Astrocyte of the cerebellum (primary cell): ENCODE data around the gene HIVEP1.

Source experiments
- DNase-seq: peaks from one replicate; pipeline ENCODE4 v3.0.0-alpha.2; 2011; ENCODE audit warnings: low read depth
- H3K4me3 ChIP-seq: 2 replicates; pipeline ENCODE4 v1.5.1; 2011; ENCODE audit warnings: mild to moderate bottlenecking, low read depth, low read length, moderate library complexity
- in situ Hi-C: cut with HindIII; loops from 2 replicates; pipeline ENCODE4 v1.10.0; 2017; ENCODE audit warnings: low sequenced_read_pairs
- TF ChIP-seq, protein P1 (sequence below): IDR thresholded peaks from 2 replicates; pipeline ENCODE4 v1.5.1; 2012; ENCODE audit warnings: low read length, low read depth, moderate library complexity, mild to moderate bottlenecking; ENCODE audit errors: missing control alignments

The HIVEP1 gene

DNA sequence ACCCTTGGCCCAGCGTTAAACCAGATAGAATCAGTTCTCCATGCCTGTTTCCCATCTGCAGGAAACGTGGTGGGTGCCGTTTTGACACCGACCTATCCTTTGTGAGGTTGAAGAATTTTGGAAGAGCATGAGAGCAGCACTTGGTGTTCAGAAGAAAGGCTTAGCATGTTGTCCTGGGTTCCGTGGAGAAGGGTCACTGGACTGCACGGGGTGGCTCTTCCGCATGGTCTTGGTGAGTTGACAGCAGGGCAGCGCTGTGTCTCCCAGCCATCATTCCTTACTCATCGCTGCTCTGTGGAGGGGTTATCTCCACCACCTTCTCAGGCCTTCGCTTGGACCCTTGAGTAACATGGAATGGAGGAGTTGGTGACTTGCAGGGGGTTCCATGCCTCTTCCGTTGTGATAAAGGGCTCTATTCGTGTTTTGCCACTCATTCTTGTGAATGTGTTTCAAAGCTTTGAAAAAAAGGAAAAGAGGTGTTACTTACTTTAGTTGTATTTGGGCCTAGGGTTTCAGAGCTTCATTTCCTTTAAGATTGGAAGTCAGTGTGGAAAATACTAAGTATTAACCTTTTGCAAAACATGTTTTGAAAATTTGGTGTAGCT lies 8.2 kb downstream of the HIVEP1 start:
- TF ChIP-seq, protein P1, sequence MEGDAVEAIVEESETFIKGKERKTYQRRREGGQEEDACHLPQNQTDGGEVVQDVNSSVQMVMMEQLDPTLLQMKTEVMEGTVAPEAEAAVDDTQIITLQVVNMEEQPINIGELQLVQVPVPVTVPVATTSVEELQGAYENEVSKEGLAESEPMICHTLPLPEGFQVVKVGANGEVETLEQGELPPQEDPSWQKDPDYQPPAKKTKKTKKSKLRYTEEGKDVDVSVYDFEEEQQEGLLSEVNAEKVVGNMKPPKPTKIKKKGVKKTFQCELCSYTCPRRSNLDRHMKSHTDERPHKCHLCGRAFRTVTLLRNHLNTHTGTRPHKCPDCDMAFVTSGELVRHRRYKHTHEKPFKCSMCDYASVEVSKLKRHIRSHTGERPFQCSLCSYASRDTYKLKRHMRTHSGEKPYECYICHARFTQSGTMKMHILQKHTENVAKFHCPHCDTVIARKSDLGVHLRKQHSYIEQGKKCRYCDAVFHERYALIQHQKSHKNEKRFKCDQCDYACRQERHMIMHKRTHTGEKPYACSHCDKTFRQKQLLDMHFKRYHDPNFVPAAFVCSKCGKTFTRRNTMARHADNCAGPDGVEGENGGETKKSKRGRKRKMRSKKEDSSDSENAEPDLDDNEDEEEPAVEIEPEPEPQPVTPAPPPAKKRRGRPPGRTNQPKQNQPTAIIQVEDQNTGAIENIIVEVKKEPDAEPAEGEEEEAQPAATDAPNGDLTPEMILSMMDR = no peak
- no peak overlapping the region for H3K4me3 ChIP-seq
- in situ Hi-C loops = no loop called here
- no peak for DNase-seq

DNA sequence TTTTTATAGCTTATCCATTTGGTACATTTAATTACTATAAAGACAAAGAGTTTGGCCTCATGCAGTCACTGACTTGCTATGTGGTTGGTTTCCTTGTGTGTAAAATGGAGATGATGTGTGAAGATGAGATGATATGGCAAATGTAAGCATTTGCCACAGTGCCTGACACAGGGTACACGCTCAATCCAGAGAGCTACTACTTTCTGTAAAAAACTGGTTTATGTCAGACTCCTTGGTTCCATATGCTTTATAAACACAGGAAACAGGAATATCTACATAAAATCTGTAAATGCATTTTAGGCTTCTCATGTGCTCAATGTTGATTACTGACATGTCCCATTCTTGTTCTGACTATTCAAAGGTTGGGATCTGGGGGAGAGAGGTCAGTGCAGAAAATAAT lies 10.4 kb downstream of the HIVEP1 start:
- in situ Hi-C loops = no loop called here
- DNase-seq = no peak
- H3K4me3 ChIP-seq = no peak overlapping the region
- TF ChIP-seq, protein P1 = no peak

DNA sequence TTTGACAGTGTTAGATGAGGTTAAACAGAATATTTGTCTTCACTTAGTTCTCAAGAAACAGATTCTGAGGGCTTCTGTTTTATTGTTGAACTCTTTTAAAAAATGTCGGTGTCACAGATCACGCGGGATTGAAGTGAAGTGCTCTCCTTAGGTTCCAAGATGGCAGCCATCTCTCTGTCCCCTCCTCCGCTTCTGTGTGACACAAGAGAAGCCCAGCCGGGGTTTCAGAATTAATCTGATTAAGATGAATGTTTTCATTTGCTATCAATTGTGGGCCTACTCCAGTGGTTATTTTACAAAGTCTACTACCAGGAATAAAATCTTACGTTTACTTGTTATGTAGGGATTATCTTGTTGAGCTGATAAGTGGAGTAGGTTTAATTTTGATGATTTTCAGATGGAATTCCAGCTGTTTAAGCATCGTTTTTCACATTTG lies 10.9 kb downstream of the HIVEP1 start:
- no peak overlapping the region for H3K4me3 ChIP-seq
- in situ Hi-C loops = no loop called here

DNA sequence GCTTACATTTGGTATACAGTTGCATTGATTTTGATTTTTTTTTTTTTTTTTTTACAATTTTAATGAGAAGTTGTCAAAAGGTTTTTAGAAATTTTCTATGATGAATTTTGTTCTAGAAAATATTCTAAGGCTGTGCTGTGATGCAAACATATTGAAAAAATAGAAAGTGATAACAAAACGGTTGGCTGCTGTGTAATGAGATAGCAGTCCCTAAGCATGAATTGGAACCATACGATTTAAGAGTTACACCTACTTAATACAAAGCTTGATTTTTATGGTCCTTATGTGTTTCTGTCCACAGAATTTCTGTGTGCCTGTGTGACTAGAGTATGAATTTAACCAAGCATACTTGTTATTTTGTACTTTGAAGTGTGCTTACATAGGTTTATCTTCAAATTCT lies 12.1 kb downstream of the HIVEP1 start:
- DNase-seq = no peak
- in situ Hi-C loops = no loop called here
- no peak overlapping the region for H3K4me3 ChIP-seq
- TF ChIP-seq, protein P1 = no peak

More for the DNA sequence above, 10.9 kb downstream of the HIVEP1 start:
- TF ChIP-seq, protein P1 = no peak
- no peak for DNase-seq

DNA sequence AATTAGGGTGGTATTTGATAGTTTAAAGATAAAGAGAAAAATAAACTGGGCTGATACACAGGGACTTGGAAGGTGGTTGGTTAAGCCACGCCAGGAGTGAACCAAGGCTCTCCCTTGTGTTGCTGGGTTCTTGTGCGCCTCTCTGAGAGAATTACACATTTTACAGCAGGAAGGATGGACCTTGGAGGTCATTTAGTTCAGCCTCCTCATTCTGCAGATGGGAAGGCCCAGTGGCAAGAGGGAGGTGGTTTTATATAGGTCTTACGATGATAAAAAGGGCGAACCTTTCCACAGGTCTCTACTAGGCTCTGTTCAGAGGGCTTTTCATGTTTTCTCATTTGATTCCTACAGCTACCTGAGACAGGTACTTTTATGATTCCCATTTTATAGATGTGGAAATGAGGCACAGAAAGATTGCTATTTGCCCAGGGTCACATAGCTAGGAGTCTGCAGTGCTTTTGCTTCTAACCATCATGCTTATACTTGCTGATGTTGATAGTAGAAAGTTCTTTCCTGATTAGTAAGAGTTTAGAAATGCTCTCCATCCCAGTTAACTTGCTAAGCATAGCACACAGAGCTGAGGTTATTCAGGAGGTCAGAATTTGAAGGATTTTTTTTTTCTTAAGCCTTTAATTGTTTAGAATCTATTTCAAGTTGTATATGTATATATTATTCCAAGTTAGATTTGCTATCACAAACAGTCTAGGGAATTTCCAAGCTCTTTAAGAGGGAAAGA lies 12.8 kb downstream of the HIVEP1 start:
- no peak overlapping the region for H3K4me3 ChIP-seq

DNA sequence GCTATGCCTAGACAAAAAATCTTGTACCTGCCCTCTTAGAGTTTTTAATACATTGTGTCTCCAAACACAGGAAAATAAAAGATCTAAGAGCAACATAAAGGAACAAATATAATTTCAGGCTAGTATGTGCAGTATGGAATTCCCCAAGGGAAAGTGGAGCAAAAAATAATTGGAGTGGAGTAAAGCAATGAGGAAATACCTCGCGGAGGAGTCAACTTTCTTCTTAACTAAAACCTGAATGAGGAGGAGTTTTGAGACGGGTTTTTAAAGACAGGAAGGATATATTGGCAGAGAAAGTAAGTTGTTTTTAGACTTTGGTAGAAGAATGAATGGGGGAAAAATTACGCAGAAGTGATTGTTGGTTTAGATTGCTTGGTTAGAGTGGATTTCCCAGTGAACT lies 14.0 kb downstream of the HIVEP1 start:
- in situ Hi-C loops = no loop called here
- DNase-seq = no peak
- no peak overlapping the region for H3K4me3 ChIP-seq
- TF ChIP-seq, protein P1 = no peak

More for the DNA sequence above, 12.8 kb downstream of the HIVEP1 start:
- TF ChIP-seq, protein P1 = no peak
- in situ Hi-C loops = no loop called here
- no peak for DNase-seq
